ENCODE results near the gene SSR1.
"Not testable (repeated sequence)": the region's sequence is repeated elsewhere in the genome, so short reads cannot be mapped to it uniquely, and the experiment has no call there.

Gene SSR1

GRCh38 chr6:7276199-7276524 lies 36.8 kb downstream of the SSR1 start:
- Histone ChIP-seq H3K9me3 (replicated peaks in 1 of 11) (no peaks in the 10 kb centered on the region), H3K27ac (no peak overlapping the region), H3K4me1 (peaks cover 21 to 41% (median 33%) of the 10 kb centered on the region in 10 experiments), H3K4me3 (no peak overlapping the region), H3K27me3 (no peaks in the 10 kb centered on the region), H3K4me2 (peak overlapping the region in 4 of 11 experiments; percentile 43 to 66 (median 62); a peak in 3 of 22 replicates), H4K20me1 (no peaks in the 10 kb centered on the region), H3K36me3 (no peaks in the 10 kb centered on the region), H3K9ac (no peak overlapping the region)
- TF ChIP-seq Cebpa-rat (IDR thresholded peaks at IDR 0.05) = no peak

DNA sequence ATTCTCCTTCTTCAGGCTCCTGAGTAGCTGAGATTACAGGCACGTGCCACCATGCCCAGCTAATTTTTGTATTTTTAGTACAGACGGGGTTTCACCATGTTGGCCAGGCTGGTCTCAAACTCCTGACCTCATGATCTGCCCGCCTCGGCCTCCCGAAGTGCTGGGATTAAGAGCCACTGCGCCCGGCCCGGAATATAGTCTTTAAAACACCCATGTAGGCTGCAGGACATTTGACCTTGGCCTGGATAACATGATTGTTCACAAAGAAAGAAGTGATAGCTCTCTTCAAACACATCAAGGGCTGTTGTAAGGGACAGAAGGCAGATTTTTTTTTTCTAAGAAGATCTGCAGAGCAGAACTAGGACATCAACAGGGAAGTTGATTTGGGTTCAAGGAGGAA lies 38.5 kb downstream of the SSR1 start:
- H3K9me3 ChIP-seq (replicated peaks in 1 of 11); H3K9ac ChIP-seq; H4K20me1 ChIP-seq; H3K4me3 ChIP-seq; H3K4me2 ChIP-seq; H3K36me3 ChIP-seq; H3K27ac ChIP-seq; H3K27me3 ChIP-seq: not testable (repeated sequence)
- H3K4me1 ChIP-seq = peaks cover 28 to 55% (median 33%) of the 10 kb centered on the region in 10 experiments

GRCh38 chr6:7273709-7274108 lies 39.3 kb downstream of the SSR1 start:
- Histone ChIP-seq H3K27ac (no peak overlapping the region), H3K4me3 (no peak overlapping the region), H3K9ac (no peak overlapping the region), H3K27me3 (no peaks in the 10 kb centered on the region), H3K36me3 (no peaks in the 10 kb centered on the region), H3K4me1 (peaks cover 26 to 56% (median 31%) of the 10 kb centered on the region in 10 experiments), H3K9me3 (replicated peaks in 1 of 11) (no peaks in the 10 kb centered on the region), H3K4me2 (peak overlapping the region in 7 of 11 experiments; percentile 16 to 47 (median 37); a peak in 8 of 22 replicates), H4K20me1 (no peaks in the 10 kb centered on the region)
- no peak for TF ChIP-seq Cebpa-rat (IDR thresholded peaks at IDR 0.05)

DNA sequence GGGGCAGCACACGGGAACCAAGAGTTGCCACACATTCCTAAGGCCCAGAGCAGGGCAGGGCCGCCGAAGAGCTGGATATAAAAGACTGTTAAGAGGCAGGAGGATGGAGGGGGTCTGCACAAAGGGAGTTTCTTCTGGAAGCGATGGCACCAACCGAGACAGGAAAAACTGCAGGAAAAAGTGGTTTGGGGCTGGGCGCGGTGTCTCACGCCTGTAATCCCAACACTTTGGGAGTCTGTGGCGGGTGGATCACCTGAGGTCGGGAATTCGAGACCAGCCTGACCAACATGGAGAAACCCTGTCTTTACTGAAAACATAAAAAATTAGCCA lies 41.8 kb downstream of the SSR1 start:
- Histone ChIP-seq H3K9ac (no peak overlapping the region), H3K27ac (peak overlapping the region in 1 of 11 experiments; percentile 35; a peak in 1 of 22 replicates), H3K4me1 (peaks cover 14 to 56% (median 26%) of the 10 kb centered on the region in 10 experiments; a peak in 19 of 20 replicates), H3K9me3 (replicated peaks in 1 of 11) (0 out of 22 replicates have a peak, but pooled peaks cover 0 to under 1% (median 0%) of the 10 kb centered on the region in 11 experiments), H3K4me2 (peak overlapping the region in 5 of 11 experiments; percentile 3 to 51 (median 25); a peak in 6 of 22 replicates), H3K27me3 (no peaks in the 10 kb centered on the region), H3K4me3 (no peak overlapping the region), H4K20me1 (no peaks in the 10 kb centered on the region; a peak in 1 of 22 replicates), H3K36me3 (no peaks in the 10 kb centered on the region)
- TF ChIP-seq Cebpa-rat (IDR thresholded peaks at IDR 0.05) = no peak

DNA sequence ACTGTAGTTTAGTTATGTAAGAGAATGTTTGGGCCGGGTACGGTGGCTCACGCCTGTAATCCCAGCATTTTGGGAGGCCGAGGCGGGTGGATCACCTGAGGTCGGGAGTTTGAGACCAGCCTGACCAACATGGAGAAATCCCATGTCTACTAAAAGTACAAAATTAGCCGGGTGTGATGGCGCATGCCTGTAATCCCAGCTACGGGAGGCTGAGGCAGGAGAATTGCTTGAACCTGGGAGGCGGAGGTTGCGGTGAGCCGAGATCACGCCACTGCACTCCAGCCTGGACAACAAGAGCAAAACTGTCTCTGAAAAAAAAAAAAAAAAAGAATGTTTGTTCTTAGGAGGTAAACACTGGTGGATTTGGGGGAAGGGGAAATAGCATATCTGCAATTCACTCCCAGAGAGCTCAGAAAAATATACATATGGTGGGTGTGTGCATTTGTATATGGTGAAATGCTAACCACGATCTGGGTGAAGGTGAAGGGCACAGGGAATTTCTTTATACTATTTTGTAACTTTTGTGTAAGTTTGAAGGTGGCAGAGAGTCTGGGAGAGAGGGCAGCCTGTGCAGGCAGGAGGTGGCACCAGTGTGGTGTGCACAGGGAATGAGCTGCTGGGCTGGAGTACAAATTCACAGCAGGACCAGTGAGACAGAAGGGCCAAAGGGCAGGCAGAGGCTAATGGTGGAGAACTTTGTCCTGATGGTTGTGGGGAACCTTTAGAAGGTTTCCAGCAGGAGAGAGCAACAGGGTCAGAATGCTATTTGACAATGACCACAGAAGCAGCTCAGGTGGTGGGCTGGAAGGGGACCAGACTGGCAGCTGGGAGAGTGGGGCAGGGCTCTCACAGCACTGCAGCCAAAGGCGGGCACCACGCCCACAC lies 42.4 kb downstream of the SSR1 start:
- H3K27me3 ChIP-seq = no peaks in the 10 kb centered on the region
- H3K9me3 ChIP-seq (replicated peaks in 1 of 11) = peaks cover 0 to 6% (median 0%) of the 10 kb centered on the region in 11 experiments; a peak in 2 of 22 replicates
- no peaks in the 10 kb centered on the region for H3K36me3 ChIP-seq
- no peak overlapping the region for H3K9ac ChIP-seq
- H3K4me2 ChIP-seq = peak overlapping the region in 5 of 11 experiments; percentile 3 to 51 (median 25); a peak in 7 of 22 replicates
- peak overlapping the region in 1 of 11 experiments; percentile 35; a peak in 1 of 22 replicates for H3K27ac ChIP-seq
- H4K20me1 ChIP-seq = no peaks in the 10 kb centered on the region; a peak in 1 of 22 replicates
- no peak overlapping the region for H3K4me3 ChIP-seq
- no peak for TF ChIP-seq Cebpa-rat (IDR thresholded peaks at IDR 0.05)
- H3K4me1 ChIP-seq = peaks cover 17 to 61% (median 28%) of the 10 kb centered on the region in 10 experiments; a peak in 19 of 20 replicates

DNA sequence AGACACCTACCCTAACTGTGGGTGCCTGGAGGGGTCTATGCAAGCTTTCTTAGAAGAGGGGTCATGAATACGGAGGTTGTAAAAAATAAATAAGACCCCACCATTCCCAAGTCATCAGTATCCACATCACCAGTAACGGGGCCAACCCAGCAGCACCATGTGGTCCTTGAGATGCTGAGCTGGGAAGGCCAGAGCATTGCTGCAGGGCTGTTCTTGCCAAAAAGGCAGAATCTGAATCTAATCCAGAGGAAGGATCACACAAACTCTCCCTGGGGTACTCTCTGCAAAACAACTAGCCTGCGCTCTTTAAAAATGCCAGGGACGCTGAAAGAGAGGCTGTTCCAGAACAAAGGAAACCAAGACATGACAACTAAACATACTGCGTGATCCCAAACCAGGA lies 43.2 kb downstream of the SSR1 start:
- H3K27me3 ChIP-seq = no peaks in the 10 kb centered on the region
- peaks cover 17 to 62% (median 28%) of the 10 kb centered on the region in 10 experiments; a peak in 19 of 20 replicates for H3K4me1 ChIP-seq
- no peak for TF ChIP-seq Cebpa-rat (IDR thresholded peaks at IDR 0.05)
- no peaks in the 10 kb centered on the region; a peak in 1 of 22 replicates for H4K20me1 ChIP-seq
- H3K9ac ChIP-seq = no peak overlapping the region
- no peak overlapping the region for H3K4me2 ChIP-seq
- H3K4me3 ChIP-seq = no peak overlapping the region
- no peak overlapping the region for H3K27ac ChIP-seq
- no peaks in the 10 kb centered on the region for H3K36me3 ChIP-seq
- peaks cover 0 to 6% (median 0%) of the 10 kb centered on the region in 11 experiments; a peak in 2 of 22 replicates for H3K9me3 ChIP-seq (replicated peaks in 1 of 11)

DNA sequence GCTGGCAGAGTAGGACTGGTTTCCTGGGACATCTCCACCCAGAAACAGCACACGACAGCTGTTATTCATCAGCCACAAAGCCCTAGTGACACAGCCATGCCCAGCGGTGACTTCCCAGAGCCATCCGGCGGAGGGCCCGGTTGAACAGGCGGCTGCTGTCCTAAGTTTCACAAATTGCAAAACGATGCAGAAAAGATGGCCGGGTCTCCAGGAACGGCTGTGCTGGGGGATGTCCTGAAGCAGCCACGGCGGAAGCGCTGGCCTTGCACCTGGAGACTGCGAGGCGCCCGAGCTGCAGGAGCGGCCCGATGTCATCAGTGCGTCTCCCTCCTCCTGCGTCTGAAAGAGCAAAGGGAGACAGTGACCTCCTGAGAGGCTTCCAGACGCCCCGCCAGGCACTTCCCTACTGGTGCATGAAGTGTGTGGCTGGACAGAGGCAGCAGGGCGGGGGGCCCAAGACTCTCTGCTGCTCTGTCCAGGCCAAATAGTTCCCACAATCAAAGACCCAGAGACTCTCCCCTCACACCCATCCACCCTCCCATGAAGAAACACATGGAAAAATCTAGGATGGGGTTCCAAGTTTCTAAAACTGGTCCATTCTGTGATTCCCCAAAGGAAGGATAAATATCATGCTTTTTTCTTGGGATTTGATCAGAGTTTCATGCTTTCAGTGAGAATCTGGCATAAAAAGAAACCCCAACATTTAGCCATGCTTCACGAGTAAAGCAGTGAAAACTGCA lies 44.0 kb downstream of the SSR1 start:
- H3K9me3 ChIP-seq (replicated peaks in 1 of 11) = peaks cover 0 to 6% (median 0%) of the 10 kb centered on the region in 11 experiments; a peak in 2 of 22 replicates

GRCh38 chr6:7268362-7268761 lies 44.6 kb downstream of the SSR1 start:
- H3K27ac ChIP-seq = no peak overlapping the region; a peak in 2 of 22 replicates
- H3K27me3 ChIP-seq = no peaks in the 10 kb centered on the region
- H3K4me2 ChIP-seq = peak overlapping the region in 3 of 11 experiments; percentile 64 to 82 (median 76); a peak in 1 of 22 replicates
- TF ChIP-seq Cebpa-rat (IDR thresholded peaks at IDR 0.05) = no peak
- H3K36me3 ChIP-seq = no peaks in the 10 kb centered on the region
- peaks cover 0 to 6% (median 0%) of the 10 kb centered on the region in 11 experiments; a peak in 2 of 22 replicates for H3K9me3 ChIP-seq (replicated peaks in 1 of 11)
- peaks cover 12 to 73% (median 28%) of the 10 kb centered on the region in 10 experiments; a peak in 17 of 20 replicates for H3K4me1 ChIP-seq
- H3K9ac ChIP-seq = no peak overlapping the region
- no peaks in the 10 kb centered on the region; a peak in 1 of 22 replicates for H4K20me1 ChIP-seq
- no peak overlapping the region for H3K4me3 ChIP-seq

More for the DNA sequence above, 44.0 kb downstream of the SSR1 start:
- H3K9ac ChIP-seq = no peak overlapping the region
- no peak for TF ChIP-seq Cebpa-rat (IDR thresholded peaks at IDR 0.05)
- H3K27ac ChIP-seq = no peak overlapping the region; a peak in 1 of 22 replicates
- no peaks in the 10 kb centered on the region for H3K27me3 ChIP-seq
- H3K4me3 ChIP-seq = no peak overlapping the region
- H3K4me2 ChIP-seq = no peak overlapping the region
- no peaks in the 10 kb centered on the region for H3K36me3 ChIP-seq
- peaks cover 17 to 70% (median 28%) of the 10 kb centered on the region in 10 experiments; a peak in 19 of 20 replicates for H3K4me1 ChIP-seq
- H4K20me1 ChIP-seq = no peaks in the 10 kb centered on the region; a peak in 1 of 22 replicates

All from BLaER1 treated with 17β-estradiol and CSF1 and Interleukin-3, amounts not matched to agents 10 nM and 100 nM (cell line).